H1 (cell line): Measurements from ENCODE around the gene SPDYA. TPM values are rescaled to one million over a fixed set of nuclear protein-coding genes. Genes with fewer than 3 reads are reported as not detected.

Experiments used
- CREB1 ChIP-seq: IDR thresholded peaks from 2 replicates; pipeline ENCODE4 v1.6.1; 2012; ENCODE audit warnings: inconsistent platforms
- EZH2 ChIP-seq: fragments of 200-600 bp; sonication (generic); IDR thresholded peaks from 2 replicates; pipeline ENCODE4 v1.7.1; 2012; ENCODE audit warnings: low read depth, mild to moderate bottlenecking, moderate library complexity, low read length, inconsistent platforms; ENCODE audit not compliant: severe bottlenecking
- JUND ChIP-seq: IDR thresholded peaks from 2 replicates; pipeline ENCODE4 v1.6.1; 2011; ENCODE audit warnings: mild to moderate bottlenecking, improper control_type of control experiment, low read length
- SIX5 ChIP-seq: IDR thresholded peaks from 2 replicates; pipeline ENCODE4 v1.6.1; 2011; ENCODE audit warnings: mild to moderate bottlenecking, low read depth, low read length
- polyA plus RNA-seq, 7 experiments: library from polyadenylated mRNA; depleted of rRNA in 3 of 7; stranded (reverse) in 5 of 7; unstranded in 2 of 7; fragments of >200 nt in 5 of 7; fragments of 200-250 nt in 2 of 7; gene quantifications; 1 replicate in 5 of 7; 2 replicates in 1 of 7; 4 replicates in 1 of 7; pipeline versions ENCODE4 v1.2.1 to v1.2.3, GENCODE V29; 2011 to 2013; ENCODE audit warnings: missing spikeins in 2 of 7, mixed read lengths in 2 of 7
- total RNA-seq: library from RNA; stranded (reverse); fragmentation: NEBNext Ultra II Directional; extraction: Animal tissue kit (Norgen Biotek cat#: 25700); gene quantifications from 2 replicates; pipeline ENCODE4 v1.2.1, GENCODE V29; 2021
- TF ChIP-seq, protein P1 (sequence below): IDR thresholded peaks from 2 replicates; pipeline ENCODE4 v1.6.1; 2011; ENCODE audit warnings: low read length, improper control_type of control experiment
- TF ChIP-seq, protein P2 (sequence below): fragments of 300-600 bp; sonication (generic); IDR thresholded peaks from 2 replicates; pipeline ENCODE4 v1.7.1; 2012; ENCODE audit warnings: low read length, moderate library complexity, mild to moderate bottlenecking, inconsistent platforms; ENCODE audit not compliant: insufficient replicate concordance
- TF ChIP-seq, protein P3 (sequence below): IDR thresholded peaks from 2 replicates; pipeline ENCODE4 v1.6.1; 2012; ENCODE audit warnings: inconsistent platforms

SPDYA gene
- total and polyA plus RNA-seq, 2 of the 8 experiments (the other 6 are each of a cell fraction or from before 2014, with no cell fraction given), result 0.12 to 0.35 TPM

DNA sequence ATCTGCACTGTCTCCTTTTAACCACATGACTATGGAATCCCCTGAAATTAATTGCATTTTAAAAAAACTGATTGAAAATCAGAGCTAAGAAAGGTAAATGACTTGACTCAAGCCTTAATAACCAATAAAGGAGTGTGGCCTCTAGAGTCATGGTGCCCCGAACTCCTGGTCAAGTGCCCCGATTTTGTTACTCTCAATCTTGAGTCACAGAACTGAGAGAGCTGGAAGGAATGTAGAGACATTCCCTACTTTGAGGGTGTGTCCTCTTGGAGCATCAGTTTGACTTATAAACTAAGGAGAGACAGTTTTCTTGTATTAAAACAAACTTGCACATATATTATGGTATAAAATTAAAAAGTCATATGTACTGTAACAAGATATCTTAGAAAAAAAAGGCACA lies 86.3 kb downstream of the SPDYA start (continued):
- TF ChIP-seq, protein P1, sequence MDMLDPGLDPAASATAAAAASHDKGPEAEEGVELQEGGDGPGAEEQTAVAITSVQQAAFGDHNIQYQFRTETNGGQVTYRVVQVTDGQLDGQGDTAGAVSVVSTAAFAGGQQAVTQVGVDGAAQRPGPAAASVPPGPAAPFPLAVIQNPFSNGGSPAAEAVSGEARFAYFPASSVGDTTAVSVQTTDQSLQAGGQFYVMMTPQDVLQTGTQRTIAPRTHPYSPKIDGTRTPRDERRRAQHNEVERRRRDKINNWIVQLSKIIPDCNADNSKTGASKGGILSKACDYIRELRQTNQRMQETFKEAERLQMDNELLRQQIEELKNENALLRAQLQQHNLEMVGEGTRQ, result no peak
- no peak for TF ChIP-seq JUND
- TF ChIP-seq EZH2, result no peak
- TF ChIP-seq, protein P2, sequence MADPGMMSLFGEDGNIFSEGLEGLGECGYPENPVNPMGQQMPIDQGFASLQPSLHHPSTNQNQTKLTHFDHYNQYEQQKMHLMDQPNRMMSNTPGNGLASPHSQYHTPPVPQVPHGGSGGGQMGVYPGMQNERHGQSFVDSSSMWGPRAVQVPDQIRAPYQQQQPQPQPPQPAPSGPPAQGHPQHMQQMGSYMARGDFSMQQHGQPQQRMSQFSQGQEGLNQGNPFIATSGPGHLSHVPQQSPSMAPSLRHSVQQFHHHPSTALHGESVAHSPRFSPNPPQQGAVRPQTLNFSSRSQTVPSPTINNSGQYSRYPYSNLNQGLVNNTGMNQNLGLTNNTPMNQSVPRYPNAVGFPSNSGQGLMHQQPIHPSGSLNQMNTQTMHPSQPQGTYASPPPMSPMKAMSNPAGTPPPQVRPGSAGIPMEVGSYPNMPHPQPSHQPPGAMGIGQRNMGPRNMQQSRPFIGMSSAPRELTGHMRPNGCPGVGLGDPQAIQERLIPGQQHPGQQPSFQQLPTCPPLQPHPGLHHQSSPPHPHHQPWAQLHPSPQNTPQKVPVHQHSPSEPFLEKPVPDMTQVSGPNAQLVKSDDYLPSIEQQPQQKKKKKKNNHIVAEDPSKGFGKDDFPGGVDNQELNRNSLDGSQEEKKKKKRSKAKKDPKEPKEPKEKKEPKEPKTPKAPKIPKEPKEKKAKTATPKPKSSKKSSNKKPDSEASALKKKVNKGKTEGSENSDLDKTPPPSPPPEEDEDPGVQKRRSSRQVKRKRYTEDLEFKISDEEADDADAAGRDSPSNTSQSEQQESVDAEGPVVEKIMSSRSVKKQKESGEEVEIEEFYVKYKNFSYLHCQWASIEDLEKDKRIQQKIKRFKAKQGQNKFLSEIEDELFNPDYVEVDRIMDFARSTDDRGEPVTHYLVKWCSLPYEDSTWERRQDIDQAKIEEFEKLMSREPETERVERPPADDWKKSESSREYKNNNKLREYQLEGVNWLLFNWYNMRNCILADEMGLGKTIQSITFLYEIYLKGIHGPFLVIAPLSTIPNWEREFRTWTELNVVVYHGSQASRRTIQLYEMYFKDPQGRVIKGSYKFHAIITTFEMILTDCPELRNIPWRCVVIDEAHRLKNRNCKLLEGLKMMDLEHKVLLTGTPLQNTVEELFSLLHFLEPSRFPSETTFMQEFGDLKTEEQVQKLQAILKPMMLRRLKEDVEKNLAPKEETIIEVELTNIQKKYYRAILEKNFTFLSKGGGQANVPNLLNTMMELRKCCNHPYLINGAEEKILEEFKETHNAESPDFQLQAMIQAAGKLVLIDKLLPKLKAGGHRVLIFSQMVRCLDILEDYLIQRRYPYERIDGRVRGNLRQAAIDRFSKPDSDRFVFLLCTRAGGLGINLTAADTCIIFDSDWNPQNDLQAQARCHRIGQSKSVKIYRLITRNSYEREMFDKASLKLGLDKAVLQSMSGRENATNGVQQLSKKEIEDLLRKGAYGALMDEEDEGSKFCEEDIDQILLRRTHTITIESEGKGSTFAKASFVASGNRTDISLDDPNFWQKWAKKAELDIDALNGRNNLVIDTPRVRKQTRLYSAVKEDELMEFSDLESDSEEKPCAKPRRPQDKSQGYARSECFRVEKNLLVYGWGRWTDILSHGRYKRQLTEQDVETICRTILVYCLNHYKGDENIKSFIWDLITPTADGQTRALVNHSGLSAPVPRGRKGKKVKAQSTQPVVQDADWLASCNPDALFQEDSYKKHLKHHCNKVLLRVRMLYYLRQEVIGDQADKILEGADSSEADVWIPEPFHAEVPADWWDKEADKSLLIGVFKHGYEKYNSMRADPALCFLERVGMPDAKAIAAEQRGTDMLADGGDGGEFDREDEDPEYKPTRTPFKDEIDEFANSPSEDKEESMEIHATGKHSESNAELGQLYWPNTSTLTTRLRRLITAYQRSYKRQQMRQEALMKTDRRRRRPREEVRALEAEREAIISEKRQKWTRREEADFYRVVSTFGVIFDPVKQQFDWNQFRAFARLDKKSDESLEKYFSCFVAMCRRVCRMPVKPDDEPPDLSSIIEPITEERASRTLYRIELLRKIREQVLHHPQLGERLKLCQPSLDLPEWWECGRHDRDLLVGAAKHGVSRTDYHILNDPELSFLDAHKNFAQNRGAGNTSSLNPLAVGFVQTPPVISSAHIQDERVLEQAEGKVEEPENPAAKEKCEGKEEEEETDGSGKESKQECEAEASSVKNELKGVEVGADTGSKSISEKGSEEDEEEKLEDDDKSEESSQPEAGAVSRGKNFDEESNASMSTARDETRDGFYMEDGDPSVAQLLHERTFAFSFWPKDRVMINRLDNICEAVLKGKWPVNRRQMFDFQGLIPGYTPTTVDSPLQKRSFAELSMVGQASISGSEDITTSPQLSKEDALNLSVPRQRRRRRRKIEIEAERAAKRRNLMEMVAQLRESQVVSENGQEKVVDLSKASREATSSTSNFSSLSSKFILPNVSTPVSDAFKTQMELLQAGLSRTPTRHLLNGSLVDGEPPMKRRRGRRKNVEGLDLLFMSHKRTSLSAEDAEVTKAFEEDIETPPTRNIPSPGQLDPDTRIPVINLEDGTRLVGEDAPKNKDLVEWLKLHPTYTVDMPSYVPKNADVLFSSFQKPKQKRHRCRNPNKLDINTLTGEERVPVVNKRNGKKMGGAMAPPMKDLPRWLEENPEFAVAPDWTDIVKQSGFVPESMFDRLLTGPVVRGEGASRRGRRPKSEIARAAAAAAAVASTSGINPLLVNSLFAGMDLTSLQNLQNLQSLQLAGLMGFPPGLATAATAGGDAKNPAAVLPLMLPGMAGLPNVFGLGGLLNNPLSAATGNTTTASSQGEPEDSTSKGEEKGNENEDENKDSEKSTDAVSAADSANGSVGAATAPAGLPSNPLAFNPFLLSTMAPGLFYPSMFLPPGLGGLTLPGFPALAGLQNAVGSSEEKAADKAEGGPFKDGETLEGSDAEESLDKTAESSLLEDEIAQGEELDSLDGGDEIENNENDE, result no peak
- no peak for TF ChIP-seq SIX5
- TF ChIP-seq, protein P3, sequence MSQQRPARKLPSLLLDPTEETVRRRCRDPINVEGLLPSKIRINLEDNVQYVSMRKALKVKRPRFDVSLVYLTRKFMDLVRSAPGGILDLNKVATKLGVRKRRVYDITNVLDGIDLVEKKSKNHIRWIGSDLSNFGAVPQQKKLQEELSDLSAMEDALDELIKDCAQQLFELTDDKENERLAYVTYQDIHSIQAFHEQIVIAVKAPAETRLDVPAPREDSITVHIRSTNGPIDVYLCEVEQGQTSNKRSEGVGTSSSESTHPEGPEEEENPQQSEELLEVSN, result no peak
- no peak for TF ChIP-seq CREB1
